IMR-90 (cell line): ENCODE data around the gene TMEM52. TPM values are rescaled to one million over a fixed set of nuclear protein-coding genes. Genes with fewer than 3 reads are reported as not detected.

Experiments
- ATAC-seq: fragments of 200-7000 bp; cut with Tn5 transposase; 2 replicates; pipeline ENCODE4 v1.9.1; 2020; ENCODE audit warnings: low read depth, mild to moderate bottlenecking, moderate library complexity
- BruUV-seq: library from RNA; stranded (reverse); fragments of 400-500 nt; replicated peaks from 2 replicates; lab custom pipeline; 2021; lab: Mats Ljungman, UMichigan
- CTCF ChIA-PET: fragments of 300-600 bp; formaldehyde crosslinking; extraction: SDS; loops from one replicate; lab custom pipeline; 2021; ENCODE audit warnings: antibody characterized with exemption; lab: Yijun Ruan, JAX
- POLR2A ChIA-PET: fragments of 300-600 bp; sonication (Branson Sonifier 250); formaldehyde crosslinking; loops from one replicate; lab custom pipeline; 2022; ENCODE audit warnings: antibody characterized with exemption; ENCODE audit not compliant: unreplicated experiment; lab: Charles Lee
- DNase-seq: peaks from one replicate; pipeline ENCODE4 v3.0.0; 2013
- H2AFZ ChIP-seq: replicated peaks from 2 replicates; pipeline ENCODE3; 2013; ENCODE audit warnings: low read length, mild to moderate bottlenecking; ENCODE audit not compliant: poor library complexity
- H2AK5ac ChIP-seq: 2 replicates; pipeline ENCODE4 v1.6.1; 2013; ENCODE audit warnings: low read depth, low read length, inconsistent platforms
- H2AK9ac ChIP-seq: replicated peaks from 2 replicates; pipeline ENCODE3; 2013; ENCODE audit warnings: mild to moderate bottlenecking, low read depth, low read length, moderate library complexity; ENCODE audit not compliant: poor library complexity
- H2BK120ac ChIP-seq: 2 replicates; pipeline ENCODE4 v1.6.1; 2013; ENCODE audit warnings: low read depth, low read length, inconsistent platforms
- H2BK15ac ChIP-seq: 3 replicates; pipeline ENCODE4 v1.6.1; 2013; ENCODE audit warnings: low read depth, low read length, inconsistent platforms
- H2BK20ac ChIP-seq: 2 replicates; pipeline ENCODE4 v1.6.1; 2013; ENCODE audit warnings: low read depth, mild to moderate bottlenecking, inconsistent platforms, low read length, moderate library complexity
- H2BK5ac ChIP-seq: 2 replicates; pipeline ENCODE4 v1.6.1; 2013; ENCODE audit warnings: mild to moderate bottlenecking, low read depth, low read length, inconsistent platforms; ENCODE audit not compliant: poor library complexity, severe bottlenecking
- H3K14ac ChIP-seq: replicated peaks from 2 replicates; pipeline ENCODE4 v1.6.1; 2013; ENCODE audit warnings: low read depth, low read length, inconsistent platforms
- H3K18ac ChIP-seq: 2 replicates; pipeline ENCODE4 v1.6.1; 2013; ENCODE audit warnings: low read depth, low read length, control low read depth
- H3K23ac ChIP-seq: 2 replicates; pipeline ENCODE4 v1.6.1; 2013; ENCODE audit warnings: low read depth, low read length, inconsistent platforms
- H3K27ac ChIP-seq: 2 replicates; pipeline ENCODE4 v1.5.1; 2013; ENCODE audit warnings: mild to moderate bottlenecking, control low read depth, low read length; ENCODE audit not compliant: insufficient read depth
- H3K27me3 ChIP-seq: 2 replicates; pipeline ENCODE4 v1.6.1; 2013; ENCODE audit warnings: low read length; ENCODE audit not compliant: control insufficient read depth, insufficient read depth
- H3K36me3 ChIP-seq: 2 replicates; pipeline ENCODE4 v1.6.1; 2013; ENCODE audit warnings: low read length, mixed read lengths; ENCODE audit not compliant: control insufficient read depth, insufficient read depth
- H3K4ac ChIP-seq: 2 replicates; pipeline ENCODE4 v1.6.1; 2013; ENCODE audit warnings: low read depth, low read length, inconsistent platforms
- H3K4me1 ChIP-seq: 2 replicates; pipeline ENCODE4 v1.6.1; 2013; ENCODE audit warnings: low read length, mixed read lengths; ENCODE audit not compliant: control insufficient read depth, insufficient read depth
- H3K4me2 ChIP-seq: 2 replicates; pipeline ENCODE4 v1.6.1; 2013; ENCODE audit warnings: low read depth, mild to moderate bottlenecking, control low read depth, low read length, moderate library complexity
- H3K4me3 ChIP-seq: 2 replicates; pipeline ENCODE4 v1.5.1; 2013; ENCODE audit warnings: low read depth, mild to moderate bottlenecking, control low read depth, low read length, moderate library complexity; ENCODE audit not compliant: insufficient read depth
- H3K56ac ChIP-seq: 2 replicates; pipeline ENCODE4 v1.6.1; 2013; ENCODE audit warnings: low read length, inconsistent platforms; ENCODE audit not compliant: insufficient read depth; ENCODE audit errors: extremely low read depth
- H3K79me1 ChIP-seq, 2 experiments: 2 replicates each; pipeline ENCODE4 v1.6.1; 2013; ENCODE audit warnings: low read length in 2 of 2, inconsistent platforms in 1 of 2, low read depth in 1 of 2
- H3K9ac ChIP-seq: 2 replicates; pipeline ENCODE4 v1.6.1; 2013; ENCODE audit warnings: low read depth, low read length, control low read depth
- H3K9me1 ChIP-seq: 2 replicates; pipeline ENCODE4 v1.6.1; 2013; ENCODE audit warnings: low read length, inconsistent platforms; ENCODE audit not compliant: insufficient read depth
- H3K9me3 ChIP-seq: 2 replicates; pipeline ENCODE4 v1.6.1; 2013; ENCODE audit warnings: low read length; ENCODE audit not compliant: control insufficient read depth, insufficient read depth
- H4K20me1 ChIP-seq: 2 replicates; pipeline ENCODE4 v1.6.1; 2013; ENCODE audit warnings: low read length, inconsistent platforms; ENCODE audit not compliant: insufficient read depth
- H4K5ac ChIP-seq: 2 replicates; pipeline ENCODE4 v1.6.1; 2013; ENCODE audit warnings: mild to moderate bottlenecking, low read depth, low read length, control low read depth
- H4K8ac ChIP-seq, 2 experiments: 2 replicates each; pipeline ENCODE4 v1.6.1; 2013; ENCODE audit warnings: low read depth in 2 of 2, low read length in 2 of 2, control low read depth in 1 of 2, inconsistent platforms in 1 of 2
- H4K91ac ChIP-seq: 2 replicates; pipeline ENCODE4 v1.6.1; 2013; ENCODE audit warnings: low read depth, low read length, inconsistent platforms; ENCODE audit not compliant: insufficient read depth
- BHLHE40 ChIP-seq: fragments of 150-350 bp; IDR thresholded peaks from 2 replicates; pipeline ENCODE4 v1.6.1; 2016; ENCODE audit warnings: mild to moderate bottlenecking, low read depth, low read length
- CEBPB ChIP-seq: IDR thresholded peaks from 2 replicates; pipeline ENCODE4 v1.6.1; 2012; ENCODE audit warnings: low read depth, low read length, improper control_type of control experiment
- CHD1 ChIP-seq: IDR thresholded peaks from 2 replicates; pipeline ENCODE4 v1.6.1; 2012; ENCODE audit warnings: low read depth, low read length, improper control_type of control experiment
- CTCF ChIP-seq: conservative IDR thresholded peaks from 2 replicates; pipeline ENCODE4 v1.5.1; 2012; ENCODE audit warnings: mild to moderate bottlenecking, low read depth, low read length, improper control_type of control experiment
- FOS ChIP-seq: fragments of 150-350 bp; IDR thresholded peaks from 2 replicates; pipeline ENCODE4 v1.6.1; 2016; ENCODE audit warnings: low read depth, low read length
- MAFK ChIP-seq: IDR thresholded peaks from 2 replicates; pipeline ENCODE4 v1.6.1; 2012; ENCODE audit warnings: low read depth, low read length, improper control_type of control experiment
- MAZ ChIP-seq: IDR thresholded peaks from 2 replicates; pipeline ENCODE4 v1.6.1; 2012; ENCODE audit warnings: low read depth, mild to moderate bottlenecking, low read length, improper control_type of control experiment, moderate library complexity, borderline replicate concordance
- MXI1 ChIP-seq: IDR thresholded peaks from 2 replicates; pipeline ENCODE4 v1.6.1; 2012; ENCODE audit warnings: low read depth, mild to moderate bottlenecking, low read length, moderate library complexity, borderline replicate concordance
- NFE2L2 ChIP-seq: fragments of 150-350 bp; IDR thresholded peaks from 2 replicates; pipeline ENCODE4 v1.6.1; 2016; ENCODE audit warnings: low read depth, mild to moderate bottlenecking, low read length
- POLR2A ChIP-seq: IDR thresholded peaks from 2 replicates; pipeline ENCODE4 v1.6.1; 2012; ENCODE audit warnings: mild to moderate bottlenecking, low read depth, low read length
- RAD21 ChIP-seq: IDR thresholded peaks from 2 replicates; pipeline ENCODE4 v1.6.1; 2012; ENCODE audit warnings: low read length, improper control_type of control experiment
- RCOR1 ChIP-seq: IDR thresholded peaks from 2 replicates; pipeline ENCODE4 v1.6.1; 2012; ENCODE audit warnings: mild to moderate bottlenecking, low read length, improper control_type of control experiment; ENCODE audit not compliant: insufficient replicate concordance
- RFX5 ChIP-seq: IDR thresholded peaks from 2 replicates; pipeline ENCODE4 v1.8.0; 2012; ENCODE audit warnings: low read depth, mild to moderate bottlenecking, low read length, moderate library complexity
- SMC3 ChIP-seq: fragments of 150-350 bp; IDR thresholded peaks from 2 replicates; pipeline ENCODE4 v1.6.1; 2016; ENCODE audit warnings: low read depth, mild to moderate bottlenecking, antibody characterized with exemption, low read length, moderate library complexity
- USF2 ChIP-seq: fragments of 150-350 bp; IDR thresholded peaks from 2 replicates; pipeline ENCODE4 v1.6.1; 2017; ENCODE audit warnings: mild to moderate bottlenecking, antibody characterized with exemption, low read length, low read depth
- WGBS, 2 experiments: methylation state at CpG; one replicate each; pipeline versions ENCODE4 v1.1.5 to v1.1.7; 2013; ENCODE audit warnings: missing lambda C conversion rate in 2 of 2; ENCODE audit not compliant: insufficient read length in 1 of 2; ENCODE audit errors: extremely low coverage in 2 of 2; 5-methylcytosine and 5-hydroxymethylcytosine counted together
- dilution Hi-C: fragments of 300-500 bp; cut with HindIII; formaldehyde crosslinking; loops from one replicate; pipeline ENCODE4 v1.14.3; 2018; ENCODE audit warnings: low sequenced_read_pairs; ENCODE audit not compliant: unreplicated experiment
- in situ Hi-C: fragments of 300-500 bp; cut with MboI; formaldehyde crosslinking; loops from 3 replicates; pipeline ENCODE4 v1.14.3; 2019; ENCODE audit warnings: low sequenced_read_pairs, inconsistent platforms, mixed read lengths
- intact Hi-C: fragments of 100-400 bp; cut with micrococcal nuclease; formaldehyde crosslinking; loops from 2 replicates; pipeline ENCODE4 v1.10.0; 2022
- polyA plus RNA-seq, 3 experiments: library from polyadenylated mRNA; depleted of rRNA; stranded (reverse); fragments of >200 nt; gene quantifications; 2 replicates each; pipeline ENCODE4 v1.2.3, GENCODE V29; 2012; ENCODE audit warnings: low replicate concordance in 1 of 3
- total RNA-seq: library from RNA; depleted of rRNA; stranded (reverse); fragments of >200 nt; gene quantifications from 2 replicates; pipeline ENCODE4 v1.2.3, GENCODE V29; 2012
- TF ChIP-seq, protein P1 (sequence below): fragments of 150-350 bp; IDR thresholded peaks from 2 replicates; pipeline ENCODE4 v1.6.1; 2016; ENCODE audit warnings: low read depth, mild to moderate bottlenecking, low read length, moderate library complexity, borderline replicate concordance

TMEM52 gene
- total and polyA plus RNA-seq, 2 of the 4 experiments (the other 2 are of a cell fraction), result 0.54 to 1.3 TPM

DNA sequence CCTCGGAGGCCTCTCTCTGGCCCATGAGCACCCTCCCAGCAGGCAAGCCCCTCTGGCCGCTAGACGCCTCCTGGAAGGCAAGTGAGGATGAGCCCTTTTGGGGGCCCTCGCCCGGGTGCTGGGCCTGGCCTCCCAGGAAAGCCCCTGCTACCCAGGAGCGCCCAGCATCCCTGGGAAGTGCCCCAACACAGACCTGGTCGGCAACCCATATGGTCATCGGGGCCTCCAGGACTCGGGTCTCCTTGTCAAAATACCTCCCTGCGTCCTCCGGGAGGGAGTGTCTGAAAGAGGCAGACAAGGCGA is 21.0 kb upstream of the TMEM52 start:
- H3K23ac ChIP-seq, result no peak overlapping the region
- H3K4me2 ChIP-seq, result no peak overlapping the region
- no peak overlapping the region for H4K91ac ChIP-seq
- no peak overlapping the region for H2BK15ac ChIP-seq
- H2AK5ac ChIP-seq, result no peak overlapping the region
- intact Hi-C loops, result loop anchor here (5.0 kb wide), 1 partner anchor 232 kb away; no protein-coding TSS in a partner anchor
- dilution Hi-C loops, result no loop called here
- H4K5ac ChIP-seq, result no peak overlapping the region
- no peak overlapping the region for H2BK20ac ChIP-seq
- H2AK9ac ChIP-seq, result no peak overlapping the region
- no peak overlapping the region for H3K4me3 ChIP-seq
- H3K36me3 ChIP-seq, result no peaks in the 10 kb centered on the region
- no peak overlapping the region for H3K56ac ChIP-seq
- no peak overlapping the region for H3K18ac ChIP-seq
- no peak for ATAC-seq
- H3K4me1 ChIP-seq, result no peaks in the 10 kb centered on the region
- peaks cover 22% of the 10 kb centered on the region for H3K27me3 ChIP-seq
- H3K27ac ChIP-seq, result no peak overlapping the region
- no peak overlapping the region for H2BK120ac ChIP-seq
- ChIA-PET POLR2A (no interaction called here), CTCF (no interaction called here)
- H4K20me1 ChIP-seq, result no peaks in the 10 kb centered on the region
- in situ Hi-C loops, result no loop called here
- no peaks in the 10 kb centered on the region for H3K9me3 ChIP-seq
- no peak overlapping the region for H3K9ac ChIP-seq
- DNase-seq, result no peak
- no peak overlapping the region for H4K8ac ChIP-seq
- no peak for TF ChIP-seq SMC3
- TF ChIP-seq CTCF, result no peak
- TF ChIP-seq, protein P1, sequence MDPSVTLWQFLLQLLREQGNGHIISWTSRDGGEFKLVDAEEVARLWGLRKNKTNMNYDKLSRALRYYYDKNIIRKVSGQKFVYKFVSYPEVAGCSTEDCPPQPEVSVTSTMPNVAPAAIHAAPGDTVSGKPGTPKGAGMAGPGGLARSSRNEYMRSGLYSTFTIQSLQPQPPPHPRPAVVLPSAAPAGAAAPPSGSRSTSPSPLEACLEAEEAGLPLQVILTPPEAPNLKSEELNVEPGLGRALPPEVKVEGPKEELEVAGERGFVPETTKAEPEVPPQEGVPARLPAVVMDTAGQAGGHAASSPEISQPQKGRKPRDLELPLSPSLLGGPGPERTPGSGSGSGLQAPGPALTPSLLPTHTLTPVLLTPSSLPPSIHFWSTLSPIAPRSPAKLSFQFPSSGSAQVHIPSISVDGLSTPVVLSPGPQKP, result no peak
- no peak for TF ChIP-seq BHLHE40
- TF ChIP-seq MXI1, result no peak
- no peak for TF ChIP-seq MAZ
- no peak for TF ChIP-seq RAD21
- no peak for TF ChIP-seq USF2
- no peak for TF ChIP-seq RCOR1
- no peak for TF ChIP-seq CEBPB
- TF ChIP-seq POLR2A, result no peak
- no peak for TF ChIP-seq NFE2L2
- TF ChIP-seq RFX5, result no peak
- TF ChIP-seq FOS, result no peak
- no peak for TF ChIP-seq MAFK
- TF ChIP-seq CHD1, result no peak
- WGBS, 2 experiments, result 67% methylated on average over 3 of the region's 12 CpGs; no CpG with 5 or more reads in 1 of the 2 experiments
- H3K4ac ChIP-seq, result no peak overlapping the region
- BruUV-seq, result no TSS peak
- H3K79me1 ChIP-seq, result no peaks in the 10 kb centered on the region
- no peak overlapping the region for H2BK5ac ChIP-seq
- no peak overlapping the region for H3K14ac ChIP-seq
- H2AFZ ChIP-seq, result no peak overlapping the region
- peaks cover 7% of the 10 kb centered on the region; the same call in 1 of the 2 replicates for H3K9me1 ChIP-seq
